Measurements from ENCODE around the gene EIF4EBP3. TPM values are rescaled to one million over a fixed set of nuclear protein-coding genes. Genes with fewer than 3 reads are reported as not detected.

Gene EIF4EBP3
- total and polyA plus RNA-seq, 9 of the 15 experiments (the other 6 are each of a cell fraction or from before 2014, with no cell fraction given): 1.3 to 7.5 (median 3.8) TPM

- Histone ChIP-seq H3K9me3 (replicated peaks; ENCODE audit: control insufficient read depth, insufficient read depth, low read depth, low read length) (no peaks in the 10 kb centered on the region), H3K9me1 (ENCODE audit: control insufficient read depth, insufficient read depth, low read length) (no peaks in the 10 kb centered on the region), H3K27me3 (ENCODE audit: control insufficient read depth in 2 of 2, insufficient read depth in 2 of 2, low read length in 2 of 2) (no peaks in the 10 kb centered on the region), H4K20me1 (replicated peaks; ENCODE audit: control insufficient read depth, insufficient read depth, low read length) (no peaks in the 10 kb centered on the region), H3K9ac (ENCODE audit: insufficient read depth in 1 of 2, low read depth in 2 of 2, low read length in 2 of 2) (0 out of 4 replicates have a peak overlapping the region, but pooled peaks of 1 of the 2 experiments have one; percentile 12), H3K27ac (ENCODE audit: extremely low read depth, low read depth, low read length) (no peak overlapping the region), H3K36me3 (ENCODE audit: control insufficient read depth, insufficient read depth, low read length) (no peaks in the 10 kb centered on the region), H3K4me1 (replicated peaks in 1 of 2; ENCODE audit: control insufficient read depth in 2 of 2, insufficient read depth in 2 of 2, low read length in 2 of 2) (peaks cover 8 to 10% of the 10 kb centered on the region in 2 experiments; a peak in 3 of 5 replicates), H3K4me2 (ENCODE audit: insufficient read depth, low read length) (no peak overlapping the region), H3K79me2 (ENCODE audit: control insufficient read depth, insufficient read depth, low read length) (no peaks in the 10 kb centered on the region), H3K4me3 (no peak overlapping the region), H2AFZ (ENCODE audit: low read depth, low read length) (peak overlapping the region; percentile 84)
- 9% methylated on average over 1 of the region's 2 CpGs for WGBS (ENCODE audit: insufficient coverage, low coverage, missing lambda C conversion rate)
- no TSS peak for BruUV-seq (replicated peaks)
- FAIRE-seq (no peak), ATAC-seq (peak; percentile 74), DNase-seq (ENCODE audit: extremely low read depth in 1 of 4, low spot score in 3 of 4) (no peak)
- intact Hi-C loops (cut with micrococcal nuclease): no loop called here
- CTCF ChIA-PET (ENCODE audit: low intra/inter-chr PET ratio): interaction anchor here (0.9 kb wide), 1 partner anchor 144 kb away, joined by 4 read pairs; no protein-coding TSS in a partner anchor
- in situ Hi-C loops (cut with MboI): no loop called here
- POLR2A ChIA-PET: interaction anchor here (0.9 to 2.4 kb wide), 2 partner anchors 11 to 16 kb away, joined by 3 to 12 read pairs; no protein-coding TSS in a partner anchor
- 0 out of 2 replicates have a peak, but pooled peaks have one; percentile 14 for TF ChIP-seq LEF1 (IDR thresholded peaks at IDR 0.05)
- no peak for TF ChIP-seq XRCC5 (IDR thresholded peaks at IDR 0.05; ENCODE audit: low read depth, low read length)
- peak; percentile 18; the same call in 1 of the 2 replicates for TF ChIP-seq CC2D1A (IDR thresholded peaks at IDR 0.05)
- TF ChIP-seq PBX2 (CRISPR knock-in tag; IDR thresholded peaks at IDR 0.05; ENCODE audit: low read depth): no peak
- peak; percentile 76 for TF ChIP-seq PBX2 (tag; conservative IDR thresholded peaks at IDR 0.05; ENCODE audit: low read depth)
- TF ChIP-seq, protein P1, sequence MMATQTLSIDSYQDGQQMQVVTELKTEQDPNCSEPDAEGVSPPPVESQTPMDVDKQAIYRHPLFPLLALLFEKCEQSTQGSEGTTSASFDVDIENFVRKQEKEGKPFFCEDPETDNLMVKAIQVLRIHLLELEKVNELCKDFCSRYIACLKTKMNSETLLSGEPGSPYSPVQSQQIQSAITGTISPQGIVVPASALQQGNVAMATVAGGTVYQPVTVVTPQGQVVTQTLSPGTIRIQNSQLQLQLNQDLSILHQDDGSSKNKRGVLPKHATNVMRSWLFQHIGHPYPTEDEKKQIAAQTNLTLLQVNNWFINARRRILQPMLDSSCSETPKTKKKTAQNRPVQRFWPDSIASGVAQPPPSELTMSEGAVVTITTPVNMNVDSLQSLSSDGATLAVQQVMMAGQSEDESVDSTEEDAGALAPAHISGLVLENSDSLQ (IDR thresholded peaks at IDR 0.05): peak; percentile 92
- peak; percentile 94 for TF ChIP-seq ZNF512 (tag; IDR thresholded peaks at IDR 0.05)
- TF ChIP-seq HNRNPH1 (optimal IDR thresholded peaks at IDR 0.05; ENCODE audit: low read depth, low read length): no peak
- TF ChIP-seq, protein P2, sequence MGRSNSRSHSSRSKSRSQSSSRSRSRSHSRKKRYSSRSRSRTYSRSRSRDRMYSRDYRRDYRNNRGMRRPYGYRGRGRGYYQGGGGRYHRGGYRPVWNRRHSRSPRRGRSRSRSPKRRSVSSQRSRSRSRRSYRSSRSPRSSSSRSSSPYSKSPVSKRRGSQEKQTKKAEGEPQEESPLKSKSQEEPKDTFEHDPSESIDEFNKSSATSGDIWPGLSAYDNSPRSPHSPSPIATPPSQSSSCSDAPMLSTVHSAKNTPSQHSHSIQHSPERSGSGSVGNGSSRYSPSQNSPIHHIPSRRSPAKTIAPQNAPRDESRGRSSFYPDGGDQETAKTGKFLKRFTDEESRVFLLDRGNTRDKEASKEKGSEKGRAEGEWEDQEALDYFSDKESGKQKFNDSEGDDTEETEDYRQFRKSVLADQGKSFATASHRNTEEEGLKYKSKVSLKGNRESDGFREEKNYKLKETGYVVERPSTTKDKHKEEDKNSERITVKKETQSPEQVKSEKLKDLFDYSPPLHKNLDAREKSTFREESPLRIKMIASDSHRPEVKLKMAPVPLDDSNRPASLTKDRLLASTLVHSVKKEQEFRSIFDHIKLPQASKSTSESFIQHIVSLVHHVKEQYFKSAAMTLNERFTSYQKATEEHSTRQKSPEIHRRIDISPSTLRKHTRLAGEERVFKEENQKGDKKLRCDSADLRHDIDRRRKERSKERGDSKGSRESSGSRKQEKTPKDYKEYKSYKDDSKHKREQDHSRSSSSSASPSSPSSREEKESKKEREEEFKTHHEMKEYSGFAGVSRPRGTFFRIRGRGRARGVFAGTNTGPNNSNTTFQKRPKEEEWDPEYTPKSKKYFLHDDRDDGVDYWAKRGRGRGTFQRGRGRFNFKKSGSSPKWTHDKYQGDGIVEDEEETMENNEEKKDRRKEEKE (IDR thresholded peaks at IDR 0.05; ENCODE audit: borderline replicate concordance in 1 of 2, control insufficient read depth in 1 of 2, low read depth in 2 of 2, low read length in 1 of 2): no peak
- peak; percentile 46; the same call in 1 of the 2 replicates for TF ChIP-seq ELF1 (tag; IDR thresholded peaks at IDR 0.05)
These were observed 29.3 kb downstream of the EIF4EBP3 start for GRCh38 chr5:140576776-140577201.
